ENCODE measurements around the gene TBX1. TPM values are rescaled to one million over a fixed set of nuclear protein-coding genes. Genes with fewer than 3 reads are reported as not detected.

TBX1 gene
- total and polyA plus RNA-seq, 7 donors, result 18.2 to 112 (median 80.8) TPM

- ATAC-seq (no peak), DNase-seq (no peak)
- Histone ChIP-seq H3K9me3 (no peaks in the 10 kb centered on the region), H3K27ac (no peak overlapping the region), H3K27me3 (ENCODE audit: insufficient read depth in 3 of 3, low read length in 2 of 3) (no peaks in the 10 kb centered on the region), H3K36me3 (ENCODE audit: insufficient read depth in 1 of 2, low read depth in 1 of 2) (no peaks in the 10 kb centered on the region), H3K4me3 (no peak overlapping the region), H3K4me1 (no peaks in the 10 kb centered on the region)
- TF ChIP-seq, protein P1, sequence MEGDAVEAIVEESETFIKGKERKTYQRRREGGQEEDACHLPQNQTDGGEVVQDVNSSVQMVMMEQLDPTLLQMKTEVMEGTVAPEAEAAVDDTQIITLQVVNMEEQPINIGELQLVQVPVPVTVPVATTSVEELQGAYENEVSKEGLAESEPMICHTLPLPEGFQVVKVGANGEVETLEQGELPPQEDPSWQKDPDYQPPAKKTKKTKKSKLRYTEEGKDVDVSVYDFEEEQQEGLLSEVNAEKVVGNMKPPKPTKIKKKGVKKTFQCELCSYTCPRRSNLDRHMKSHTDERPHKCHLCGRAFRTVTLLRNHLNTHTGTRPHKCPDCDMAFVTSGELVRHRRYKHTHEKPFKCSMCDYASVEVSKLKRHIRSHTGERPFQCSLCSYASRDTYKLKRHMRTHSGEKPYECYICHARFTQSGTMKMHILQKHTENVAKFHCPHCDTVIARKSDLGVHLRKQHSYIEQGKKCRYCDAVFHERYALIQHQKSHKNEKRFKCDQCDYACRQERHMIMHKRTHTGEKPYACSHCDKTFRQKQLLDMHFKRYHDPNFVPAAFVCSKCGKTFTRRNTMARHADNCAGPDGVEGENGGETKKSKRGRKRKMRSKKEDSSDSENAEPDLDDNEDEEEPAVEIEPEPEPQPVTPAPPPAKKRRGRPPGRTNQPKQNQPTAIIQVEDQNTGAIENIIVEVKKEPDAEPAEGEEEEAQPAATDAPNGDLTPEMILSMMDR (IDR thresholded peaks at IDR 0.05), result no peak
- WGBS, 3 donors, result 79 to 89% (median 80%) methylated on average over 21 of the region's 21 CpGs
- intact Hi-C loops (cut with DNase I), result no loop called here
Measured at GRCh38 chr22:19735665-19736510, 24.7 kb upstream of the TBX1 start.

DNA sequence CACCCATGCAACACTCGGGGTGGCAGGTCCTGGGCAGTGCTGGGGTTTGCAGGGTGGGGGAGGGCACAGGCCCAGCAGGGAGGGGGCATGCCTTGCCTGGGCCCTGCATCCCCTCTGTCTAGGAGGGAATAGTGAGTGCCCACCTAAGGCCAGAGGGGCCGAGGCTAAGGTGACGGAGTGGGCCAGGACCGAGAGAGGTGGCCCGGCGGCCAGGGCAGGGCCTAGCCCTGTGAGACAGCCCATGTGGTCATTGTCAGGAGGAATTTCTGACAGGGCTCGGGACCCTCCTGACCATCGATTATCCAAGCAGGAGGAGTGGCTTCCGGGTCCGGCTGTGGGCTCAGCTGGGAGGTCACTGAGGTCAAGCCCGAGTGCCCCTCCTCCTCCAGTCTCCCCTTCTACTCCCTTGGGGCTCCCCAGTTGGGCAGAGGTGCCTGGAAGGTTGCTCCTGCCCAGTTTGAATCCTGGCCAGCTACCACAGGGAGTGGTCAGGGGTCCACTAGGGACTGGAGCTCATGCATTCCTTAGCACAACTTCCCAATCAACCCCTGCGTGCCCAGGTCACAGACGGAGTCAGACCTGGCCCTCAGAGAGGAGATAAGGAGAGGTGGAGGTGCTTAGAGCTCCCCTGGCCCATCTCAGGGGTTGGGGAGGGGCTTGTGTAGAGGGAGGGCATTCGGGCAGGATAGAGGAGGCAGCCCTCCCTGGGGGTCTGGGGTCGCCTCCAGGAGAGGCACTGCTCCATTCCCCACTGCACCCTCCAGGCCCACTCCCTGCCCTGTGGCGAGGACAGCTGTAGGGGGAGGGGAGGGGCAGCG is 22.5 kb upstream of the TBX1 start:
- H3K4me3 ChIP-seq, result no peak overlapping the region
- WGBS, 3 donors, result 85 to 88% (median 88%) methylated on average over 17 of the region's 17 CpGs
- TF ChIP-seq, protein P1 (IDR thresholded peaks at IDR 0.05), result no peak
- H3K36me3 ChIP-seq (ENCODE audit: insufficient read depth in 1 of 2, low read depth in 1 of 2), result no peaks in the 10 kb centered on the region
- DNase-seq (no peak), ATAC-seq (no peak)
- no peaks in the 10 kb centered on the region for H3K4me1 ChIP-seq
- H3K9me3 ChIP-seq, result no peaks in the 10 kb centered on the region
- intact Hi-C loops (cut with DNase I), result no loop called here
- no peaks in the 10 kb centered on the region for H3K27me3 ChIP-seq (ENCODE audit: insufficient read depth in 3 of 3, low read length in 2 of 3)
- no peak overlapping the region for H3K27ac ChIP-seq

GRCh38 chr22:19738664-19739447 is 21.7 kb upstream of the TBX1 start:
- WGBS, 3 donors, result 59 to 76% (median 63%) methylated on average over 29 to 31 of the region's 31 CpGs
- ATAC-seq (no peak), DNase-seq (no peak)
- Histone ChIP-seq H3K4me3 (no peak overlapping the region), H3K27ac (no peak overlapping the region), H3K9me3 (no peaks in the 10 kb centered on the region), H3K36me3 (ENCODE audit: insufficient read depth in 1 of 2, low read depth in 1 of 2) (no peaks in the 10 kb centered on the region), H3K27me3 (ENCODE audit: insufficient read depth in 3 of 3, low read length in 2 of 3) (no peaks in the 10 kb centered on the region), H3K4me1 (no peaks in the 10 kb centered on the region)
- TF ChIP-seq, protein P1 (IDR thresholded peaks at IDR 0.05), result no peak
- intact Hi-C loops (cut with DNase I), result no loop called here

- TF ChIP-seq, protein P1 (IDR thresholded peaks at IDR 0.05), result no peak
- H3K4me3 ChIP-seq, result no peak overlapping the region
- no peaks in the 10 kb centered on the region for H3K27me3 ChIP-seq (ENCODE audit: insufficient read depth in 3 of 3, low read length in 2 of 3)
- H3K4me1 ChIP-seq, result peaks cover 4% of the 10 kb centered on the region
- intact Hi-C loops (cut with DNase I), result no loop called here
- no peaks in the 10 kb centered on the region for H3K36me3 ChIP-seq (ENCODE audit: insufficient read depth in 1 of 2, low read depth in 1 of 2)
- H3K27ac ChIP-seq, result no peak overlapping the region
- 67 to 74% (median 68%) methylated on average over 14 to 16 of the region's 16 CpGs for WGBS, 3 donors
- DNase-seq (no peak), ATAC-seq (no peak)
- no peaks in the 10 kb centered on the region for H3K9me3 ChIP-seq
Measured at GRCh38 chr22:19739448-19739895, 21.1 kb upstream of the TBX1 start.
